Bronchial smooth muscle cell (primary cell): ENCODE results near the gene ECEL1. TPM values are rescaled to one million over a fixed set of nuclear protein-coding genes. Genes with fewer than 3 reads are reported as not detected.

Experiments
- total RNA-seq: library from RNA; depleted of rRNA; stranded (reverse); fragments of >200 nt; gene quantifications from 2 replicates; pipeline ENCODE4 v1.2.1, GENCODE V29; 2014

The ECEL1 gene
- total RNA-seq = not detected in 2 replicates

DNA sequence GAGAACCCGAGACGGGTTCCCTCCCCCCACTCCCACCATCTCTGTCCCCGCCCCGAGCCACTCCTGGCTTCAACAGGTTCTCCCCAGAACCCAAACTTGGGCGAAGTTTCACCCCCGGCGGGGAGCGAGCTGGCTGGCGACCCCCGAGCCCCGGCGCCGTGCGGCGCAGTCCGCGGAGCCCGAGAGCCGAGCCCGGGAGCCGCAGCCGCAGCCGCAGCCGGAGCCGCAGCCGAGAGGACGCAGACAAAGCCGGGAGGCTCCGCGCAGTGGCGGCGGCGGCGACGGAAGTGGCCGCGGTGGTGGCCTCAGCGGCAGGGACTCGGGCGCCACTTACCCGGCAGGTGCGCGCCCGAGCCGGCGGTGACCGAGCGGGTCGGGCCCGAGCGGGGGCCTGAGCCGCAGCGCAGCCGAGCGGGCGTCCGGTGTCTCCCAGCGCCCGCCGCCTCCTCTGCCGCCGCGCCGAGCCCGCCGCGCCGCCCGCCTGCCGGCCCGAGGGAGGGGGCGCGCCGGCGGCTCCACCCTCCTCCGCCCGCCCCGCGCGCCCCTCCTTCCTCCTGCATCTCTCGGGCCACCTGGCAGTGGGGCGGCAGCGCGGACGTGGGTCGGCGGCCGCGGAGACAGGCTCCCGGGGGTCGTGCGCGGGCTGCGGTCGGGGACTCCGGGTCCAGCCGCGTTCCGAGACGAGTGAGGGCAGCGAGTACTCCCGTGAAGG lies at the start of gene ECEL1:
Gene ECEL1 (minus strand): TSS at position 450 of the 712 bp plus-strand sequence. CDS start 1,181 bp downstream, outside the sequence.

DNA sequence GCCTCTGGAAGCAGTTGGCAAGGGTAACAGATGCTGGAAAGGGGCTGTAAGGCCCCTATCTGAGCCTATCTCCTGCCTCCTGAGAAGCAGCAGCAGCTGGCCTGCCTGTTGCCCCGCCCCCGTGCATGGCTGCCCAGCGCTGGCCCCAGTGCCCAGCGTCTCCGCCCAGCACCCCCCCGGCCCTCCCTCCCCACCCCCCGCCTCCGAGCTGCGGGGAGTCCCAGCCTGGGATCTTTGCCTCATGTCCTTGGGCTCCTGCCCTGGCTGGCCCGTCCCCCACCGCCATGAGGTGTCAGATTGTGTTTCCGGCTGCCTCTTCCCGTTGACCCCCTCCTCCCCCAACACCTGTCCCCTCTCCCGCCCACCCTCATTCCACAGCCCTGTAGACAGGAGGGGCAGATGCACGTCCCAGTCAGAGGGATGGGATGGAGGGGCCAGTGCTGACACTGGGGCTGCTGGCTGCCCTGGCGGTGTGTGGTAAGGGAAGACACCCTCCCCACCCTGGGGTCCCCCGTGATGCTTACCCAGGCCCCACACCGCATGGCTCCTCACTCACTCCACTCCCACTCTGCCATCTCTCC lies 38.2 kb upstream of the ECEL1 start, which contains the start of gene CHRND:
Gene CHRND (plus strand): TSS at position 370 of the 581 bp plus-strand sequence. CDS start 56 bp downstream, at position 426.

GRCh38 chr2:232519581-232520438 lies 32.2 kb upstream of the ECEL1 start, which contains the start of gene PRSS56:
PRSS56 (plus strand) TSS chr2:232520388; CDS start chr2:232520599, 211 bp downstream.

DNA sequence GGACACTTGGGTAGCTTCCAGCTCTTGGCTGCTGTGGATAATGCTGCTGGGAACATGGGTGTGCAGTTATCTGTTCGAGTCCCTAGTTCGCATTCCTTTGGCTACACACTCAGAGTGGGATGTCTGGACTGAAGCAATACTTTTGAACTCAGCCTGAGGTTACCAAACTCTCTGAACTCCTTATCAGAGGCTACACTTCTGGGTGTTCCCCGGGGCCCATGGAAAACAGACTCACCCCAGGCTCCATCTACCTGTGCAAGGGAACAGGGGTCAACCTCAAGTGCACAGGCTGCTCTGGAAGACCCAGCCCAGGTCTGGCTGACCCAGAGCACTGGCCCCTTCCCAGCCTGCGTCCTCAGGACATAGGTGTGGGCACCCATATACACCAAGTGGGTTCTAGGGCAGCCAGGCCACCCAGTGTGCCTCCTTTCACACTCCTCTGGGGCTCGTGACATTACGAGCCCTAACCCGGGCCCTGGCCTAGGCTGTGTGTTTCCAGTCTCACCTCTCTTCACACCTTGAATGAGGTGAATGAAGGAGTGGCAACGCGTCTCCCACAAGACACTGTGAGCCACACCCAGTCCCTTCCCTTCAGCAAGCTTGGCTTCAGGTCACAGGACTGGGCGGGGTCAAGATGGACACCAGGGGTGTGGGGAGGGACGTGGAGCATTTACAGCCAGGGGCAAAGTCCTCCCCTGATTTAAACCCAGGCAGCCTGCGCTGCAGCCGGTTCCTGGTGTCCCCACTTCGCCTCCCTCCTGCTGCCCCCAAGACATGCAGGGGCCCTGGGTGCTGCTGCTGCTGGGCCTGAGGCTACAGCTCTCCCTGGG lies 32.0 kb downstream of the ECEL1 start, which contains the start of gene ALPI:
Gene ALPI (plus strand): TSS at position 728 of the 830 bp plus-strand sequence. CDS start 47 bp downstream, at position 775.

Other genes with a start within 250 kb of the ECEL1 start
- gene ALPP, start 109.1 kb downstream of the ECEL1 start, total RNA-seq = not detected in 2 replicates
- not detected in 2 replicates for gene ALPG, start 81.0 kb downstream of the ECEL1 start, total RNA-seq
- not detected in 2 replicates for gene ALPI, start 31.7 kb downstream of the ECEL1 start, total RNA-seq
- gene PRSS56, start 32.6 kb upstream of the ECEL1 start, total RNA-seq = not detected in 2 replicates
- not detected in 2 replicates for gene CHRND, start 38.3 kb upstream of the ECEL1 start, total RNA-seq
- not detected in 2 replicates for gene CHRNG, start 51.9 kb upstream of the ECEL1 start, total RNA-seq
- 2.2 and 2.5 TPM in 2 replicates for gene TIGD1, start 62.7 kb upstream of the ECEL1 start, total RNA-seq
- 142 and 199 TPM in 2 replicates for gene EIF4E2, start 62.9 kb upstream of the ECEL1 start, total RNA-seq
- not detected in 2 replicates for gene EFHD1, start 145.8 kb upstream of the ECEL1 start, total RNA-seq
- gene GIGYF2, start 209.5 kb upstream of the ECEL1 start, total RNA-seq = 44.6 and 67.7 TPM in 2 replicates